Effector CD8-positive, alpha-beta T cell (primary cell): ENCODE data around the gene CCDC137.
"Not testable (repeated sequence)": the region's sequence is repeated elsewhere in the genome, so short reads cannot be mapped to it uniquely, and the experiment has no call there.

ENCODE experiments used
- DNase-seq: peaks from one replicate; lab custom pipeline; 2025; lab: John Stamatoyannopoulos, UW

Gene CCDC137

DNA sequence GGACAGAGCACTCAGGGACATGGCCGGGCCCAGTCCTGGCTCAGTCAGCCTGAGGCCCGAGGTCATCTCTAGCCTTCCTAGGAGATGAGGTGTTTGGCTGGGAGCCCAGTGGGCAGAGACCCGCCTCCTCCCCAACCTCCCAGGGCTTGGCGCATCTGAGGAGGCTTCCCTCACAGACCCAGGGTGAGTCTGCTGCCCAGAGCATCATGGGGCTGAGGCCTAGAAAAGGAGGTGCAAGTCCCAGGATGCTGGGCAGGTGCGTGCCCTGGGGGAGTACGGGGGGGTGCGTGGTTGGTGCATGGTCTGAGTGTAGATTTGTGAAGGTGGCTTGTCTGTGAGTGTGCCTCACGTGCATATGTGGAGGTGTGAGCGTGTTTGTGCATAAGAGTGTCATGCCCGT is 14.8 kb upstream of the CCDC137 start:
- DNase-seq: no peak

DNA sequence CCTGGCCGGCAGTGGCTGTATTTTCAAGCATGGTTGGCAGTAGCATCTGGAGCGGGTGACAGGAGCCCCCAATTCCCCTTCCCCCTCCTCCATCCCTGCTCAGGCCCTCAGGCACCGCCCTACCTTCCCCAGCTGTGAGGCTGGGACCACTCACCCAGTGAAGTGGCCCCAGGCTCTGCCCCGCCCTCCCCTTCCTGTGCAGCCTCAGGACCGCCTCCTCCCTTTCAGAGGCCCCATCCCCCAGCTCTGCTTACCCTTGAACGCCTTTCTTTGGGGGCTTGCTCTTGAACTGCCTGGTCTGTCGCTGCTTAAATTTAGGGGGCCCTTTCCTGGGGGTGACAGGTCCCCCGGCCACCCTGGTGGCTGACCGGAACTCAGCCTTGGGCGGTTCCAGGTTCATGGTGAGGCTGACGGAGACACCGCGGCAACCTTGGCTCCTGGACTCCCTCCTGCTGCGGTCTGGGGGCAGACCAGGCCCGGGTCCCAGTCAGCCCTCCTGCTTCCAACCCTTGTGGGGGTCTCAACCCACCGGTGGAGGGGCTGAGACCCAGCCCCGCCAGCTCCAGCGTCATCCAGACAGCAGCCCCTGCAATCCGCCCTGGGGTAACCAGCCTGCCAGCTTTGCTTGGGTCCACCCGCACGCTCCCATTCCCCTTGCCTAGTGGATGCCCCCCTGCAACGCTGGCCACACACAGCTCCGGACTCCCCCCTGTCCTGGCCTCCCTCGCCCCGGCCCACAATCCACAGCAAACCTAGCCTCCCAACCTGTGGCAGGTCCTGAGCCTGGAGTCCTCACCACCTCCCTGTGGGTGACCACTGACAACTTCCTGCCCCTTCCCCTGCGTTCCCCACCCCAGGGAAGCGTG is 13.4 kb upstream of the CCDC137 start:
- DNase-seq: peak; percentile 13

DNA sequence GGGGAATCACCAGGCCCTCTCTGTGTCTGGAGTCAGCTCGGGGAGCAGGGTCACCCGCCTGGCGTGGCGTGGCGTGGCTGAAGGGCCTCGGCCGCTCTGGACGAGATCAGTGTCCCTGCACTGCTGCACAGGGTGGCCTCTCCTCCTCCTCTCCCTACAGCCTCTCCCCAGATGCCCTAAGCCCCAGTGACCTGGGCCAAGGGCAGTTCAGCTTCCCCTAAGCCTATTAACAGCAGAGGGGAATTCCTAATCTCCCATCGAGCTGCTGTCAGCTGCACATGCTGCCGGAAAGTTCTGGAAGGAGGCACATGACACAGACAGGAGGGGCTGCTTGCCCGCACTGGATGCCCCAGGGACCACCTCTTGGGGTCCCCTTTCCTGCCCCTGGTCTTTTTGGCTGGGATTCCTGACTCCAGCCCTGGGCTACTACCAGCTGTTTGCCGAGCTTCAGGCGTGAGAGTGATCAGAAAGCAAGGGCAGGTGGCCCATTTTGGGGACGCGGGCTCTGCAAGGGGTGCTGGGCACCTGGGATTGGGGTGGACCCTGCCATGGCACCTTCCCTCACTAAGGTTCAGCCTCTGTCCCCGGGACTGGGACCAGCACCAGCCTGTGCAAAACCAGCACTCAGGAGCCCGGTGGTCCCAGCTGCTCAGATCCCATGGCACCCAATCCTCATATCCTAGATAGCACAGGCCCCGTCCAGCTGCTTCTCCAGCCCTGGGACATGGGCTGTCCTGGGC is 11.0 kb upstream of the CCDC137 start:
- no peak for DNase-seq

DNA sequence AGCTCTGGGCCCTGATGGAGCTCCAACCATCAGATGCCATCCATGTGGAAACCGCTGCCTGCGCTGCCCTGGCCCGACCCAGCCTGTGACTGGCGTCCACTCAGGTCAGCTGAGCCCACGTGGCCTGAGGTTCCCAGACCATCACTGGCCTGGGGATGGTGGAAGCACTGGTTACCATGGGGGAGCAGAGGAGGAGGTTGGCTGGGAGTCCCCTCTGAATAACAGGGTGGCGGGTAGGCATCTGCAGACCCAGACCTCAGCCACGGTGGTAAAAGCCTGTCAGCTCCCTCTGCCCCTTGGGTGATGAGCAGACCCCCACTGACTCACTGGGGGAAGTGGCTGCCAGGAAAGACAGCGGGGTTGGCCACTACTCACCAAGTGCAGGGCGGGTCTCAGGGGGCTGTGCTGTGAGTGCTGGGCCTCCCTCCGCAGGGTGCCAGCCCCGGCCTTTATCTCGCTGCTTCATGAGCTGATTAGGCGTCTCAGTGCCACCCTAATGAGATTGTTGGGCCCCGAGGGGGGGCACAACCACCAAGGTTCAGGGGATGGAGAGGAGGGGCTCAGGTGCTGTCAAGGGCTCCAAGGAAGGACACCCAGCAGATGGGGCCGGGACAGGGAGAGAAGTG is 10.3 kb upstream of the CCDC137 start, which contains the start of gene PDE6G:
Gene PDE6G (minus strand): TSS at position 425 of the 626 bp plus-strand sequence. CDS start 3,237 bp downstream, outside the sequence.
- DNase-seq: no peak

DNA sequence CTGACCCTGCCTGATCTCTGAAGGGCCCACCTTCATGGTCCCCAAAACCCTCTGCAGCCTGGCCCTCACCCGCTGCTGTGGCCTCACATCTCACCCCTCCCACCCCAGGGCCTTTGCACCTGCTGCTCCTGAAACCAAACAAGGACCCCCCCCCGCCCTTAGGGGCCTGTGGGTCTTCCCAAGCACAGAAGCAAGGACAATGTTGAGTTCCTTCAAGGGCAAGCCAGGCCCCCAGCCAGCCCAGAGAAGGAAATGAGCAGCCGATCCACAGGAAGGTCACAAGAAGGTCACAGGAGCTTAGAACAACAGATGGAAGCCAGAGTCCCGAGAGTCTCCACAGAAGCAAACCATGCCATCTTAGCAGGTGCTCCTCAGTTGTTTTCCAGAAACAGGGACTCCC is 9.7 kb upstream of the CCDC137 start:
- no peak for DNase-seq

DNA sequence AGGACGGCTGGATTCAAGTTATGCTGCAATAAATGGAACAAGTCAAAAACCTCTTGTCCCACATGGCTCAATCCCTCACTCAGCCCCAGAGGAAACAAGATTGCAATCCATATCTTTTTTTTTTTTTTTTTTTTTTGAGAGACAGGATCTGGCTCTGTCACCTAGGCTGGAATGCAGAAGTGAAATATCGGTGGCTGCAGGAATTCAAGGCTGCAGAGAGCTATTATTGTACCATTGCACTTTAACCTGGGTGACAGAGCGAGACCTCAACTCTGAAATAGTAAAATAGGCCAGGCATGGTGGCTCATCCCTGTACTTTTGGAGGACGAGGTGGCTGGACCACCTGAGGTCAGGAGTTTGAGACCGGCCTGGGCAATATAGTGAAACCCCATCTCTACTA is 7.5 kb upstream of the CCDC137 start:
- no peak for DNase-seq

DNA sequence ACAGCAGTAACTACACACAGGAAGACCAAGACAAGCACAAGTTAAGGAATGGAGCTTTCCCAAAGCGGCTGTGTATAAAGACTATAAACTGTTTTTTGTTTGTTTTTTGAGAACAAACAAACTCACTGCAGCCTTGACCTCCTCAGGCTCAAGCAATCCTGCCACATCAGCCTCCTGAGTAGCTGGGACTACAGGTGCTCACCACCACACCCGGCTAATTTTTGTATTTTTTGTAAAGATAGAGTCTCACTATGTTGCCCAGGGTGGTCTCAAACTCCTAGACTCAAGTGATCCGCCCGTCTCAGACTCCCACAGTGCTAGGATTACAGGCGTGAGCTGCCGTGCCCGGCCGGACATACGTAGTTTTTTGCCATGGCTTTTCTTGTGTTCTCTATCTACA is 6.1 kb upstream of the CCDC137 start:
- no peak for DNase-seq

DNA sequence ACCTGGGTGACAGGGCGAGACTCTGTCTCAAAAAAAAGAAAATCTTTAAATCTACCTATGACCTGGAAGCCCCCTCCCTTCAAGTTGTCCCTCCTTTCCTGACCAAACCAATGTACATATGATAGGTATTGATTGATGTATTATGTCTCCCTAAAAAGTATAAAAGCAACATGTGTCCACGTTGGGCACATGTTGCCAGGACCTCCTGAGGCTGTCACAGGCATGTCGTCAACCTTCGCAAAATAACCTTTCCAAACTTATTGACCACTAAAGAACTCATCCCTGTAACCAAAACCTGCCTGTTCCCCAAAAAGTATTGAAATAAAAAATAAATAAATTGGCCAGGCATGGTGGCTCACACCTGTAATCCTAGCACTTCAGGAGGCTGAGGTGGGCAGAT is 4.5 kb upstream of the CCDC137 start:
- DNase-seq: no peak

DNA sequence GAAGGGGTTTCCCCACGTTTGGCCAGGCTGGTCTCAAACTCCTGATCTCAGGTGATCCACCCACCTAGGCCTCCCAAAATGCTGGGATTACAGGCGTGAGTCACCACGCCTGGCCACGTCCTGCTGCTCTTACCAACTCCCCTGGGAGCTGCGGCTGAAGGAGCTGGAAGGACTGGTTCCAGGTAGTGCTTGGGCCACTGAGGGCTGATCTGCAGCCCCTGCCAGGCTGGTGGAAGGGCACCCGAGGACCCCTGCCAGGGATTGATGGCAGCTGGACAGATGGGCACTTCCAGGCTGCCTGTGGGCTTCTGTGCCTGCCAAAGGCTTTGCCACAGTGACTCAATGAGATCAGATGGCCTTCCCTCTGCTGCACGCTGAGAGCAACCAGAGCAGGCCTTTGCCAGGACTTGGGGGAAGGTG is 2.5 kb upstream of the CCDC137 start:
- DNase-seq: no peak

DNA sequence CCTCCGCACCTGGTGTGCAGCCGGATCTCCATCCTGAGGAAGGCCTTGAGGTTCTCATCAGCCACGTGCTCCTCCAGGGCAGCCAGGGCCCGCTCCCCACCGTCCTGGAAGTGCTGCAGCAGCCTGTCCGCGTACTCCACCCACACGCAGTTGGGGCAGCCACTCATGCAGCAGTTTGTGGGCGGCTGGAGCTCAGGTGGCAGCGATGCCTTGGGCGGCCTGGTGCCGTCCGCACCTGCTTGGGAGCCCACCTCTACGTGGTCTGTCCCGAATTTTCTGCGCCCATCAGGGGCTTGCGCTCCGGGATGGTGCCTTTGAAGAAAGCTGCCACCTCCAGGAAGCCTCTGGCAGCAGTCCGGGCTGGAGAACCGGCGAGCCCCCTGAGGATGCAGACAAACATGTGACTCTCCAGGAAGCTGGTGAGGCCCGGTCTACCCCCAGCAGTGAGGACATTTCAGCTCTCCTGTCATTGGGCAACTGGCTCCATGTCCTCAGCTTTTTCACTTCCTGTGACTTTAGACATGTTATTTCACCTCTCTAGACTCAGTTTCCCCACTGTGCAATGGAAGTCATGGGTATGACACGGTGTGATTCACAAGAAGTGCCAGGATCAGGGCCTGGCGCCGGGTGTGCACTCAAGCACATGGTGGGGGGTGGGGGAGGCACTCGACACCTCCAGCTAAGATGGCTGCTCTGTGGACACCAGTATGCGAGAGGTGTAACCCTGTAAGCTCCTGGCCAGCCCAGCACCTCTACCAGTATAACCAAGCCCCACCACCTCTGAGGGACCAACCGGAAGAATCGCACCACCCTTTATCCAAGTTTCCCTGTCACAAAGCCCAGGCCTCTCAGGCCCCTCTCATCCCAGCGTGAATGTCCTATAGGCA is 1.1 kb upstream of the CCDC137 start:
- DNase-seq: no peak

DNA sequence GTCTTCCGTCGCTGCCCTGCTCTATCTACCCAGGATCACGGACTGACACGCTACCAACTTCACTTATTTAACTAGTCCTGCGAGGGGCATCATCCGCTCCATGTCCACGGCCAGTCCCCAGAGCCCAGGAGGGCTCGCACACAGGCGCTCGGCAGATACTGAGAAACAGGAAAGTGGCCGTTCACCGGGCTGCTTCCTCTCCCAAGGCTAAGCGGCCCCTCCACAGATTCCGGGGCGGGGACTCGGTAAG is 520 bp upstream of the CCDC137 start:
- no peak for DNase-seq

DNA sequence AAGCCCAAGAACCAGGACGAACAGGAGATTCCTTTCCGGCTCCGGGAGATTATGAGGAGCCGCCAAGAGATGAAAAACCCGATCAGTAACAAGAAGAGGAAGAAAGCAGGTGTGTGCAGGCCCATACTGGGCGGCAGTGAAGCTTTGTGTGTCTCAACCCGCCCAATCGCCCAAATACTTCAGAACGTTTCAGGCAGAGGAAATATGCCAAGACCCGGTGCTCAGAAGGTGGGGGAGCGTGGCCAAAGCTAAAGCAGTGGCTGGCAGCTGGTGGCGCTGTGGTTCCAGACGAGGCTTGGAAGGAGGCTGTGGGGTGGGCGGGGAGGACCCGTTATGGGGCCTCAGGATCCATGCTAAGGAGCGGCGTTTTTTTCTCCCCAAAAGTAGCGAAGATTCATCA is 1.2 kb downstream of the CCDC137 start:
- DNase-seq: no peak

DNA sequence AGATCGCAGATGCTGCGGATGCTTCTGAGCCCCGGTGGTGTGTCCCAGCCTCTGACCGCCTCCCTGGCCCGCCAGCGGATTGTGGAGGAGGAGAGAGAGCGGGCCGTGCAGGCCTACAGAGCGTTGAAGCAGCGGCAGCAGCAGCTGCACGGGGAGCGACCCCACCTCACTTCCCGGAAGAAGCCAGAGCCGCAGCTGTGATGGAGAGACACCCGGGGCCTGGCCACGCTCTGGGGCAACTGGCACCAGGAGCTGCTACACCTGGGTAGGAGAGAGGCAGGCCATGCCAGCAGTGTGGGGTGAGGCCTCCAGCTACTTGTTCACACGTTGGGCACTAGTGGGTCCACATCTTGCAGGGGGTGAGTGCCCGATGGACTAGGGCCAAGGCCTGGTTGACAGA is 6.0 kb downstream of the CCDC137 start:
- no peak for DNase-seq

DNA sequence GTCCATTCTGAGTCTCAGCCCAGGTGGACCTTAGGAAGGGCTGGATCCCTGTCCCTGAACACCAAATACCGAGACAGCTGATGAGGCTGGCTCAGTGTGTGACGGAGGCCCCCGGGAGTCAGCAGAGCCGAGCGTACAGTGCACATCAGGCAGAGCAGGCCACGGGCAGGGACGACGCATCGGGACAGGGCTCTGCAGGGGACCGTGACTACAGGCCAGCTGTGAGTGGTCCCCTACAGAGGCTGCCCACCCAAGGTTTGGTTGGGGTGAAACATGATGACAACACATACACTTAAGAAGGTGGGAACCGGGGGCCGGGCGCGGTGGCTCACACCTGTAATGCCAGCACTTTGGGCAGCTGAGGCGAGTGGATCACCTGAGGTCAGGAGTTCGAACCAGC is 6.4 kb downstream of the CCDC137 start:
- DNase-seq: no peak

DNA sequence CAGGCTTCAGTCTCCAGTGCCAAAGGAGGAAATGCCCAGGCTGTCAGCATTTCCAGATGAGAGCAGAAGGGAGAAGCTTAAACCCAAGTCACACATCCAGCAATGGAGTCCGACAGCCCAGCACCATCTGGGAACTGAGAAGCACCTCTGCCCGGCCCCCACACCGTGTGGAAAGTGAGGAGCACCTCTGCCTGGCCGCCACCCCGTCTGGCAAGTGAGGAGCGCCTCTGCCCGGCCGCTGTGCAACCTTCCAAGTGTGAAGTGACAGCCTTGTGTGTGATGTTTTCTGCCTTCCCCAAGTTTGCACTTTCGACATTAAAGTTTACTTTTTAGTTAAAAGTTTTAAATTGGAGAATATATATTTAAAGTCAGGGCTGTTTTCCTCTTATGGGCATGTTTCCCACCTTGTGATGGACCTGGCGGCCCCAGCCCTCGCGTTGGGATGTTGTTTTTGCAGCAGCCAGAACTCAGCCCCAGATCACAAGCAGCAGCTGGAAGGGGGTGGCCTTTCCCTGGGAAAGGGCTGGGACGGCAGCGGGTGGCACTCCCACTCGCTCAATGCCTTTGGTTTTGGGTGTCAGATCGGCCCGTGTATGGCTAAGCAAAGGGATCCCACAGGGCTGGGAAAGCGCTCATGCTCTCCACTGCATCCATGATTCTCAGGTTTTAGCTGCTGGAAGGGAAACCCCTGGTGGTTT is 7.2 kb downstream of the CCDC137 start:
- DNase-seq: no peak

DNA sequence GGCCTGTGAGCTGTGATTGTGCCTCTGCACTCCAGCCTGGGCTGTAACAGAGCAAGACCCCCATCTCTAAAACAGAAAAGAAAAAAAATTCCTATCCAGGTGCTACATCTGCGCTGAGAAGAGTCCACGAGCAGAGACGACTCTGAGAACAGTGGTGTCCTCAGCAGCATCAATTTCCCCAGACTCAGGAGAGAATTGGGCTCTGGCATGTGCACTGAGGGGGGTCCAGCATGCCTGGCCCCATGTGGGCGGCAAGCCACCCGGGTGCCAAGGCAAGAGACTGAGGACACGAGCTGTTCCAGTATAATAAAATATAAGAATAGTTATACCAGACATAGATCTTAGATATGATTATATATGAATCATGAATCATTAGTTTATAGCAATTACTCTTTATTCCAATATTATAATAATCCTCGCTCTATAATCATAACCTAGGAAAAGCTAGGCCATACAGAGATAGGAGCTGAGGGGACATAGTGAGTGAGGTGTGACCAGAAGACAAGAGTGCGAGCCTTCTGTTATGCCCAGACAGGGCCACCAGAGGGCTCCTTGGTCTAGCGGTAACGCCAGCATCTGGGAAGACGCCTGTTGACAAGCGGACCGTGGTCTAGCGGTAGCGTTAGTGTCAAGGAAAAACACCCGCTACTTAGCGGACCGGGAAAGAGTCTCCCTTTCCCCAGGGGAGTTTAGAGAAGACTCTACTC is 9.1 kb downstream of the CCDC137 start:
- not testable (repeated sequence) for DNase-seq

DNA sequence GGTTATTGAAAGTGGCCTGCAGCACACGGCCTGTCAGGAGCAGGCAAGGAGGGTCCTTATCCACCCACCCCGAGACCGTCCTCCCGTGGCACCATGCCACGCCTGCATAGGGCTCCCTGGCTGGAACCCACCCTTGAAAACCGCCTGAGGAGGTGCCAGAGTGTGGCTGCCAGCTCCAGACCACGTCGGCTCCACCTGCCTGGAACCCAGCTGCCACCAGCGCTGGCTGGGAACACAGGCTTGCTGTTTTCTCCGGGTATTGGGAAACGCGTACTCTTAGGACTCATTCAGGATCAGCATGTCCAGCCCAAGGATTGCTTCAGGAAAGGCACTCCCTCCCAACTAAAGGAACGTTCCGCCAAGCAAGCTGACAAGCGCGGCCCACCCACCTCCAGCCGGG is 10.4 kb downstream of the CCDC137 start:
- no peak for DNase-seq

DNA sequence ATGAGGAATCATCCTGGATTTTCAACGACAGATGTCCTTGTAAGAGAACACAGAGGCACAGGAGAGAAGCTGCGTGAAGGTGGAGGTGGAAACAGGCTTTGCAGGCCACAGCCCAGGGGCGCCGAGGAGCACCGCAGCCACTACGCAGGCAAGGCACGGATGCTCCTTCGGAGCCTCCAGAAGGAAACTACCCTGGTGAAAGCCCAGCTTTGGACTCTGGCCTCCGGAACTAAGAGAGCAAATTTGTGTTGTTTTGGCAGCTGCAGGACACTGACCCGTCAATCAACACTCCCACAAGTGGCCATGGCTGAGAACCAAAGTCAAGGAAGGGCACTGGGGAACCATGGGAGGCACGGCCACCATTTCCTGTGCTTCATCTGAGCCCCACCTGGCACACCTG is 13.6 kb downstream of the CCDC137 start:
- no peak for DNase-seq

DNA sequence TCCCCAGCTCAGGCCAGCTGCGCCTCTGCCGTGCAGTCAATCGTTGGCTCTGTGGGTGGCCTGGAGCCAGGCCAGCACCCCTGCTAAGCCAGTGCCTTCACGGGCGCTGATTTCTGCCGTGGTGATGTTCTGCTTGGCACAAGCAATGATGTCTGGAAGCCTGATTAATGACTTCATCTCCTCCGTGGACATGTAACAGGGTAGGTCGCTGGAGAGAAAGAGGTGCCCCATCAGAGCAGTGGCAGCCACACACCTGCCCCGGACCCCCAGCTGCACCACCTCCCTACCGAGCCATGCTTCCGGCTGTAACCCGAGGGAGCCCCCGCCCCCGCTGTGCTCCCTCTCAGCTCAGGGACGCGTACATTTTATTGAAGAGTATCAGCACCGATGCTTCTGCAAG is 15.1 kb downstream of the CCDC137 start:
- no peak for DNase-seq

DNA sequence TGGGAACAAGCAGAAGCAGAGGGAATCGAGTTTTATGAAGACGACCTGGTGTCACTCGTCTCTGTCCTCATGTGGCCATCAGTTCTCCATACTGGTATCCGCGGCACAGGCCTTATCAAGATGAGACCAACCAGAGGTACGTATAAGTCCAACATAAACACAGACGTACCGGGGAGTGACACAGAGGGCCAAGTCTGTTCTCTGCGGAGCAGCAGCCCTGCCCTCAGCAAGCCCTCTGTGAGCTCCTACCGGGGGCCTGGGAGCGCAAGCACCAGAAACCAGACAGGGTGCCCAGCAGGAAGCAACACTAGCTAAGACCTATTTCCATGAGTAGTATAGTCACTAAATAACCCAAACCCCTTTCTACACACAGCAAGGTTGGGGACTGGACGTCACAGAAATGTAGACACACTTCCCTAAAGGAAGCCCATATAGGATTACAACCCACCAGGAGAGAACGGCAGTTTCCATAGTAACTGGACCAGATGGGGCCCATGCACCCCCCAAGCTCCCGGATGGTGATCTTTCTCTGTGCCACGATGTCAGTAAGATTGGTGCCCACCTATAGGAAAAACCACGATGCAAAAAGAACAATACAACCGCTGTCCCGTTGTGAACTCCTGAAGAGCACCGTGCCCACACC is 16.1 kb downstream of the CCDC137 start:
- no peak for DNase-seq
